Measurements from ENCODE around the gene DISC1.

DNA sequence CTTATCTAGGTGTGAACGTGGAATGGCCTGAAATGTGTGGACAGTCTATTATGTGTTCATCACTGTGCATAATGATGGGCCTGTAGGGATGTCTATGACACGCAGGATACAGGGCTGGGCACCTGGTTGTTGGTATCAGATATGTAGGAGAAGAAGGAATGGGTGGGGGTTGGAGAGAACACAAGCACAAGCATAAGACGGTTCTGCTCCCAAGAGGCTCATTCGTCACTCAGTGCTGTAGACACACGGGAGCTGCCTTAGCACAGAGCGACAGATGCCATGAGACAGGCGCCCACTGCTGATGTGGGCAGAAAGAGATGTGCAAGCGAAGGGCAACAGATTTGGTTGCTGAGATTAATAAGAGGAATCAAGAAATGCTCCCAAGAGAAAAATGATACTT is 256.2 kb downstream of the DISC1 start:
- TF ChIP-seq FOXK2 (IDR thresholded peaks at IDR 0.05) = no peak
- TF ChIP-seq BHLHE40 (IDR thresholded peaks at IDR 0.05; ENCODE audit: borderline replicate concordance) = no peak
- TF ChIP-seq ARNT (IDR thresholded peaks at IDR 0.05) = no peak
- no peak for TF ChIP-seq HDGF (IDR thresholded peaks at IDR 0.05; ENCODE audit: borderline replicate concordance)
- TF ChIP-seq LEF1 (IDR thresholded peaks at IDR 0.05; ENCODE audit: borderline replicate concordance) = no peak
- no peak for TF ChIP-seq CTBP1 (IDR thresholded peaks at IDR 0.05; ENCODE audit: borderline replicate concordance)
- no peak for TF ChIP-seq NFRKB (IDR thresholded peaks at IDR 0.05)
- TF ChIP-seq SUZ12 (IDR thresholded peaks at IDR 0.05) = no peak
- no peak for TF ChIP-seq SP1 (IDR thresholded peaks at IDR 0.05)
- no peak for TF ChIP-seq FOXM1 (IDR thresholded peaks at IDR 0.05; ENCODE audit: borderline replicate concordance)
- no peak for TF ChIP-seq ZNF384 (IDR thresholded peaks at IDR 0.05)
- TF ChIP-seq FOXA1 (IDR thresholded peaks at IDR 0.05) = no peak
- TF ChIP-seq ELF4 (IDR thresholded peaks at IDR 0.05) = no peak
- TF ChIP-seq TARDBP (IDR thresholded peaks at IDR 0.05) = no peak
